Psoas muscle (tissue), 8 donors: ENCODE measurements around the gene IWS1. TPM values are rescaled to one million over a fixed set of nuclear protein-coding genes. Genes with fewer than 3 reads are reported as not detected.

Experiments used
- ATAC-seq, 4 donors: fragments of 200-7000 bp; cut with Tn5 transposase; one replicate each; pipeline ENCODE4 v1.9.1; 2020; ENCODE audit warnings: moderate library complexity in 3 of 4, mild to moderate bottlenecking in 2 of 4
- DNase-seq, 2 donors: peaks; one replicate each; pipeline ENCODE4 v3.0.0-alpha.2; 2020
- H3K27ac ChIP-seq: fragments of 200-600 bp; one replicate; pipeline ENCODE4 v1.8.0; 2022
- H3K27me3 ChIP-seq, 3 donors: fragments of 200-600 bp in 1 of 3; one replicate each; pipeline versions ENCODE4 v1.6.1 to v1.8.0; 2013 to 2022; ENCODE audit warnings: low read length in 2 of 3, mild to moderate bottlenecking in 2 of 3, moderate library complexity in 1 of 3; ENCODE audit not compliant: insufficient read depth in 3 of 3
- H3K36me3 ChIP-seq, 2 donors: fragments of 200-600 bp in 1 of 2; one replicate each; pipeline versions ENCODE4 v1.6.1 to v1.8.0; 2013 to 2022; ENCODE audit warnings: low read depth in 1 of 2, mild to moderate bottlenecking in 1 of 2, moderate library complexity in 1 of 2; ENCODE audit not compliant: insufficient read depth in 1 of 2
- H3K4me1 ChIP-seq: fragments of 200-600 bp; one replicate; pipeline ENCODE4 v1.8.0; 2022
- H3K4me3 ChIP-seq: fragments of 200-600 bp; one replicate; pipeline ENCODE4 v1.8.0; 2022; ENCODE audit warnings: mild to moderate bottlenecking
- H3K9me3 ChIP-seq: fragments of 200-600 bp; one replicate; pipeline ENCODE4 v1.8.0; 2022
- WGBS, 3 donors: extraction: QIAGEN DNeasy Blood & Tissue Kit; methylation state at CpG; one replicate each; pipeline versions ENCODE4 v1.1.6 to v1.1.7; 2013; 5-methylcytosine and 5-hydroxymethylcytosine counted together
- intact Hi-C, 2 donors: fragments of 100-400 bp; cut with DNase I; formaldehyde crosslinking; loops; one replicate each; pipeline versions ENCODE4 v1.11.0 to v1.14.2; 2022
- polyA plus RNA-seq, 3 donors: library from polyadenylated mRNA; stranded (reverse); fragments of 200-250 nt; gene quantifications; one replicate each; pipeline ENCODE4 v1.2.3, GENCODE V29; 2013
- total RNA-seq, 4 donors: library from RNA; stranded (reverse); fragmentation: NEBNext Ultra II Directional in 2 of 4; extraction: Animal tissue kit (Norgen Biotek cat#: 25700) in 2 of 4; gene quantifications; one replicate each; pipeline versions ENCODE4 v1.2.1 to v1.2.4, GENCODE V29; 2021 to 2023
- TF ChIP-seq, protein P1 (sequence below): fragments of 200-600 bp; IDR thresholded peaks from one replicate; pipeline ENCODE4 v1.8.0; 2022; ENCODE audit warnings: antibody characterized with exemption
- donor health status: healthy with polysubstance abuse.
- donor health status: DM: no; HTN: no; CAD: no; lungs with moderate emphysema.
- donor health status: Bipolar disorder and iron deficiency.
- donor health status: healthy.
- donor health status: DM: yes; HTN: yes; CAD: no.
- donor health status: DM: no; HTN: no; CAD: no.
- donor health status: DM: no; HTN: no; CAD: no.
- donor health status: DM: yes; HTN: yes; CAD: no.

Gene IWS1
- total and polyA plus RNA-seq, 7 donors, result 47.6 to 77.2 (median 62.5) TPM

DNA sequence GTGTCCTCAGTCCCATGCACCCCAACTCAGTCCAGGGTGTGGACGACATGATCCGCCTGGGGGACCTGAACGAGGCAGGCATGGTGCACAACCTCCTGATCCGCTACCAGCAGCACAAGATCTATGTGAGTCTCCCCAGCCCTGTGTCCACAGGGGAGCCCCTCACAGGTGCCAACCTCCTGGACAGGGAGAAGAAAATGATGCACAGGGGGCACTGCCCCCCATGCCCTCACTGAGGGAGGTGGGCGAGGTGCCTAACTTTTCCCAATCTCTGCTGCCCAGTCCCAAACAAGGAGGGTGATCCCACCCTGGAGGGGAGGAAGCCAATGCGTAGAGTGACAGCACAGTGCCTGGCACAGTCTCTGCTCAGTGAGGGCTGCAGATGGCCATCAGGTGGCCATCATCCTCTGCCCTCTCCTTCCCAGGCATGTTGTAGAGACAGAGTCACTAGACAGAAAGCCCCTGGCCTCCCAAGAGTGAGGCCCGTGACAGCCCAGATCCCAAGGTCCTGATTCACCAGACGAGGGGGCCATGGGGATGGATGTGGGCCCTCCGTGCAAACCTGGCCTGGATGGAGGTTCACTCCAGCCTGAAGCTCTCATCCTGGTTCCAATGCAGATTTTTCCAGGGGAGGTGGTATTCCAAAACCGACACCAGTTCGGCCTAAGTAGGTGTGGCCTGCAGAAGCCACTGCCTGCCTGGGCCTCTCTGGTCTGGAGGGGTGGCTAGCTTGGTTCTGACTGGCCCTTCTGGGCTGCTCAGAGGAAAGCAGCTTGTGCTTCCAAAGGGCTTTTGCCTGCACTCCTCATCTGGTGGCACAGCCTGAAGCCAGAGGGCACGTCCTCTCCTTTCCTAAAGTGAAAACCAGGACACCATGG lies 39.2 kb upstream of the IWS1 start:
- 93 to 95% (median 94%) methylated on average over 12 of the region's 12 CpGs for WGBS, 3 donors
- Histone ChIP-seq H3K4me3 (no peak overlapping the region), H3K9me3 (no peaks in the 10 kb centered on the region), H3K27ac (no peak overlapping the region), H3K4me1 (peaks cover 28% of the 10 kb centered on the region), H3K36me3 (no peaks in the 10 kb centered on the region), H3K27me3 (no peaks in the 10 kb centered on the region)
- intact Hi-C loops, result loop anchor here (5.0 kb wide), 1 partner anchor 33 kb away; no protein-coding TSS in a partner anchor
- no peak for DNase-seq
- TF ChIP-seq, protein P1, sequence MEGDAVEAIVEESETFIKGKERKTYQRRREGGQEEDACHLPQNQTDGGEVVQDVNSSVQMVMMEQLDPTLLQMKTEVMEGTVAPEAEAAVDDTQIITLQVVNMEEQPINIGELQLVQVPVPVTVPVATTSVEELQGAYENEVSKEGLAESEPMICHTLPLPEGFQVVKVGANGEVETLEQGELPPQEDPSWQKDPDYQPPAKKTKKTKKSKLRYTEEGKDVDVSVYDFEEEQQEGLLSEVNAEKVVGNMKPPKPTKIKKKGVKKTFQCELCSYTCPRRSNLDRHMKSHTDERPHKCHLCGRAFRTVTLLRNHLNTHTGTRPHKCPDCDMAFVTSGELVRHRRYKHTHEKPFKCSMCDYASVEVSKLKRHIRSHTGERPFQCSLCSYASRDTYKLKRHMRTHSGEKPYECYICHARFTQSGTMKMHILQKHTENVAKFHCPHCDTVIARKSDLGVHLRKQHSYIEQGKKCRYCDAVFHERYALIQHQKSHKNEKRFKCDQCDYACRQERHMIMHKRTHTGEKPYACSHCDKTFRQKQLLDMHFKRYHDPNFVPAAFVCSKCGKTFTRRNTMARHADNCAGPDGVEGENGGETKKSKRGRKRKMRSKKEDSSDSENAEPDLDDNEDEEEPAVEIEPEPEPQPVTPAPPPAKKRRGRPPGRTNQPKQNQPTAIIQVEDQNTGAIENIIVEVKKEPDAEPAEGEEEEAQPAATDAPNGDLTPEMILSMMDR, result no peak
- no peak for ATAC-seq

DNA sequence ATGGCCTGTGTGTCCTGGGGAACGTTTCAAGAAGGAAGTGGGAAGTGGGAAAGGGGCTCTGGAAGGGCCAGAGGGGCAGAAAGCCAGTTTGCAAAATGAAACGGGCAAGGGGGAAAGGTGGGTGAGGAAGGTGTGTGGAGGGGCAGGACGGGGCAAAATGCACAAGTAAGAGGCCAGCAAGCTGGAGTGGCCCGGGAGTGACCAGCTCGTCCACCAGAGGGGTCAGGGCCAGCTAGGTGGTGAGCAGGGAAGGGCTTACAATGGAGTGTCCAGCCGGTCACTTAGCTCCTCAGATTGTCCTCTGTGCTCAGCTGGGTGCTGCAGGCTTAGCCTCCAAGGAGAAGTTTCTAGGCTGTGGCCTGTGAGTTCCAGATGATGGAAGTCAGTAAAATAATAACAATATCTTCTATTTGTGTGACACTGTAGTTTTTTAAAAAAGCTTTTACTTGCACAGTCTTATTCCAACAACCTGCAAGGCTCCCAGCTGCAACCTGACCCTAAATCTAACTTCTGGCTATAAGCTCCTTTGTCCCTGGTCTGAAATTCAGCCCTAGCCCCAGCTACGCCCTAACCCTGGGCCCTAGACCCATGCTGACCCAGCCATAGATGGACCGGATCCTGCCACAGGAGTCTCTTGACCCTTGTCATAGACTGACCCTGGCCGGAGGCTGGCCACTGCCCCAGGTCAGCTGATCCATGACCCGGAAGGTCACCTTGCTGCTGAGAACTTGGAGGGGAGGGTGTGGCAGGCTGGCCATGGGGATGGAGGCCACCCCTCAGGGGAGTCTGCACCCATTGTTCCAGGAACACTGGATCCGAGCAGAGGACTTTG lies 38.4 kb upstream of the IWS1 start:
- no peaks in the 10 kb centered on the region for H3K9me3 ChIP-seq
- H3K4me1 ChIP-seq, result peaks cover 20% of the 10 kb centered on the region
- no peaks in the 10 kb centered on the region for H3K36me3 ChIP-seq
- TF ChIP-seq, protein P1, result no peak
- no peak overlapping the region for H3K27ac ChIP-seq
- WGBS, 3 donors, result 92 to 94% (median 92%) methylated on average over 11 of the region's 11 CpGs
- no peak overlapping the region for H3K4me3 ChIP-seq
- DNase-seq (no peak), ATAC-seq (no peak)
- H3K27me3 ChIP-seq, result no peaks in the 10 kb centered on the region
- intact Hi-C loops, result loop anchor here (5.0 kb wide), 1 partner anchor 32 kb away; no protein-coding TSS in a partner anchor

DNA sequence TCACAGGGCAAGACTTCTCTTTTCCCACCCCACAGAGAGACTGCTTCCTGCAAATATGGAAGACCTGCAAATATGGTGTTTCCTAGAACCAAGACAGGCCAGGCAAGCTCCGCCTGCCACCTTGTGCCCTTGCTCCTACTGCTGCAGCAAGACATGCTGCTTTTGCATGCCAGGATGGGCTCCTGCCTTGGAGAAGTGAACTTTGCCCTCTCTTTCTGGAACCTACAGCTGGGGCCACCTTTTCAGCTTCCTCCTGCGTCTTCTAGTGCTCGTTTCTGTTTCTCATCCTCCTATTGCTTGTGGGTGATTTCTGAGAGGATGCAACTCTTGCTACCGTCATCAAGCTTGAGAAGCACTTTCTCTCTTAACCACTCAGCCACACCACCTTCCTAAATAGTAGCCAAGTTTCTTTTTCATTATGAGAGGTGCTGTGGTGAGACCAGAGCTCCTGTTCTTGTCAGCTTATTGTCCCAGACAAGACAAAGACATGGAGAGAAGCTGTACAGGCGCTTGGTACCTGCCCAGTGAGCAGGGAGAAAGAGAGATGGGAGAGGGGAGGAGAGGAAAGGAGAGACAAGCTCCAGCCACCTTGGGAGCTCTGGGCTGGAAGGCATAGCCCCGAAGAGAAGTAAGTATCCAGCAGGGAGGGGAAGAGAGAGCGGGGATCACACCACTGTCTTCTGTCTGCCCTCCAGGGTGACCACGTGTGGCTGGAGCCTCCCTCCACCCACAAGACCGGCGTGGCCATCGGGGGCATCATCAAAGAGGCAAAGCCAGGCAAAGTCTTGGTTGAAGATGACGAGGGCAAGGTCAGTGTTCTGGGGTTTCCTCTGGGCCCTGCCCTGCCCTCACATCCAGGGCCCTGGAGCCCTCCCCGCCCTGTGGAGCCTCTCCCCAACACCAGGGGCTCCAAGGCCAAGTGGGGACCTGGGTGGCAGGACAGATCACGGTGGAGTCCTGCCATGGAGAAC lies 37.5 kb upstream of the IWS1 start:
- TF ChIP-seq, protein P1, result no peak
- ATAC-seq, result no peak
- intact Hi-C loops, result no loop called here
- DNase-seq, result no peak
- Histone ChIP-seq H3K27me3 (no peaks in the 10 kb centered on the region), H3K4me3 (no peak overlapping the region), H3K27ac (no peak overlapping the region), H3K9me3 (no peaks in the 10 kb centered on the region), H3K36me3 (no peaks in the 10 kb centered on the region), H3K4me1 (peaks cover 11% of the 10 kb centered on the region)
- WGBS, 3 donors, result 82 to 89% (median 83%) methylated on average over 14 of the region's 14 CpGs

DNA sequence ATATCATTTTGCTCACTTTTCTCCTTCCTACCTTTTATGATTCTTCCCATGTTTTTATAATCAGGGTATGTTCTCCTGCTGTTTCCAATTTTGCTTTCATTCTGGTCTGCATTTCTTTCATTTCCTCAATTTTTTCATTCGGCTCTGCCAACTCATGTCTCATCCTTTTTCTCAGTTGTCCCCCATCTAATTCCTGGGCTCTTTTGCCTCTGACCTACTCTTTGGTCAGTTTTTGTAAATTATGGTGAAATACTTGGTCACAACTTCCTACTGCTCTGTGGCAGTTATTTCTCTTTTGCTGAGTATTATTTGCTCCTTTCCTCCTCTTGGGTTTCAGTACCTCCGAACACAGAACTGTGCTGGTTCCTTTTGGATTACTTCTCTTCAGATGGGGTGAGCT lies 36.6 kb upstream of the IWS1 start:
- no peak for ATAC-seq

More for the DNA sequence above, 36.6 kb upstream of the IWS1 start:
- TF ChIP-seq, protein P1, result no peak
- H3K9me3 ChIP-seq, result no peaks in the 10 kb centered on the region
- no peaks in the 10 kb centered on the region for H3K27me3 ChIP-seq
- 84 to 89% (median 88%) methylated on average over 2 of the region's 2 CpGs for WGBS, 3 donors
- DNase-seq, result no peak
- peaks cover 3% of the 10 kb centered on the region for H3K4me1 ChIP-seq
- no peak overlapping the region for H3K27ac ChIP-seq
- no peak overlapping the region for H3K4me3 ChIP-seq
- intact Hi-C loops, result no loop called here
- H3K36me3 ChIP-seq, result no peaks in the 10 kb centered on the region
